Activated T-helper 1 cell treated with anti-CD3 and anti-CD28 coated beads, Interleukin-2, amount 50 U/mL, for 16 hours (primary cell): ENCODE measurements around the gene PCNX4.
"Not testable (repeated sequence)": the region's sequence is repeated elsewhere in the genome, so short reads cannot be mapped to it uniquely, and the experiment has no call there.

ENCODE experiments used
- DNase-seq, 2 donors: peaks; one replicate each; pipeline ENCODE4 v3.0.0-alpha.2; 2020; ENCODE audit warnings: low read depth in 1 of 2, low spot score in 1 of 2

PCNX4 gene

GRCh38 chr14:60091550-60092525 is at the start of gene PCNX4:
TSS of gene PCNX4 (plus strand) at chr14:60091923. CDS start at chr14:60107639, 15,716 bp downstream.
- DNase-seq = peak; percentile 88

- DNase-seq = not testable (repeated sequence)
These were observed 43.7 kb upstream of the PCNX4 start for GRCh38 chr14:60047976-60048375.

GRCh38 chr14:60051721-60052221 is 40.0 kb upstream of the PCNX4 start:
- DNase-seq = no peak

GRCh38 chr14:60058087-60058486 is 33.6 kb upstream of the PCNX4 start:
- no peak for DNase-seq

- no peak for DNase-seq
These were observed 30.4 kb upstream of the PCNX4 start for GRCh38 chr14:60061371-60061770.

- no peak for DNase-seq
These were observed 27.1 kb upstream of the PCNX4 start for GRCh38 chr14:60064491-60065072.

- DNase-seq = no peak
These were observed 23.8 kb upstream of the PCNX4 start for GRCh38 chr14:60067882-60068281.

- DNase-seq = no peak
These were observed 12.0 kb upstream of the PCNX4 start for GRCh38 chr14:60079723-60080122.

GRCh38 chr14:60085085-60085484 is 6.6 kb upstream of the PCNX4 start:
- no peak for DNase-seq

- no peak for DNase-seq
These were observed 6.0 kb upstream of the PCNX4 start for GRCh38 chr14:60085693-60086092.

- DNase-seq = no peak
These were observed 4.1 kb upstream of the PCNX4 start for GRCh38 chr14:60087668-60088067.

GRCh38 chr14:60089221-60089620 is 2.5 kb upstream of the PCNX4 start:
- DNase-seq = no peak

- DNase-seq = no peak
These were observed 731 bp upstream of the PCNX4 start for GRCh38 chr14:60090864-60091519.

GRCh38 chr14:60092526-60092920 is 800 bp downstream of the PCNX4 start:
- no peak for DNase-seq

- no peak for DNase-seq
These were observed 1.4 kb downstream of the PCNX4 start for GRCh38 chr14:60093080-60093479.

GRCh38 chr14:60093606-60094005 is 1.9 kb downstream of the PCNX4 start:
- no peak for DNase-seq

- no peak for DNase-seq
These were observed 2.7 kb downstream of the PCNX4 start for GRCh38 chr14:60094306-60094897.

- DNase-seq = no peak
These were observed 3.5 kb downstream of the PCNX4 start for GRCh38 chr14:60095231-60095630.

- no peak for DNase-seq
These were observed 4.2 kb downstream of the PCNX4 start for GRCh38 chr14:60095781-60096450.

- DNase-seq = no peak
These were observed 6.3 kb downstream of the PCNX4 start for GRCh38 chr14:60097974-60098373.

- not testable (repeated sequence) for DNase-seq
These were observed 8.1 kb downstream of the PCNX4 start for GRCh38 chr14:60099855-60100254.
